Parathyroid adenoma (tissue), 2 donors: Measurements from ENCODE around the gene COX6B1.
"Not testable (repeated sequence)": the region's sequence is repeated elsewhere in the genome, so short reads cannot be mapped to it uniquely, and the experiment has no call there.

Source experiments
- H2AFZ ChIP-seq: fragments of 300-600 bp; sonication (generic); one replicate; pipeline ENCODE4 v1.7.0; 2017; ENCODE audit warnings: antibody characterized with exemption, mild to moderate bottlenecking
- H3K27ac ChIP-seq: fragments of 300-600 bp; sonication (generic); one replicate; pipeline ENCODE4 v1.7.0; 2017
- H3K27me3 ChIP-seq: fragments of 300-600 bp; sonication (generic); one replicate; pipeline ENCODE4 v1.7.0; 2017; ENCODE audit warnings: low read length; ENCODE audit not compliant: control insufficient read depth, insufficient read depth
- H3K36me3 ChIP-seq: fragments of 300-600 bp; sonication (generic); one replicate; pipeline ENCODE4 v1.7.0; 2017; ENCODE audit warnings: low read length; ENCODE audit not compliant: control insufficient read depth, insufficient read depth
- H3K4me1 ChIP-seq: fragments of 300-600 bp; sonication (generic); one replicate; pipeline ENCODE4 v1.7.0; 2017; ENCODE audit warnings: control low read depth
- H3K4me2 ChIP-seq: fragments of 300-600 bp; sonication (generic); one replicate; pipeline ENCODE4 v1.7.0; 2017; ENCODE audit warnings: low read length
- H3K4me3 ChIP-seq: fragments of 300-600 bp; sonication (generic); one replicate; pipeline ENCODE4 v1.7.0; 2017; ENCODE audit warnings: low read depth, low read length
- H3K79me2 ChIP-seq: fragments of 300-600 bp; sonication (generic); one replicate; pipeline ENCODE4 v1.7.0; 2017; ENCODE audit warnings: control low read depth
- H3K9ac ChIP-seq: fragments of 300-600 bp; sonication (generic); one replicate; pipeline ENCODE4 v1.7.0; 2017; ENCODE audit warnings: mild to moderate bottlenecking
- H3K9me3 ChIP-seq: fragments of 300-600 bp; sonication (generic); one replicate; pipeline ENCODE4 v1.7.0; 2017; ENCODE audit warnings: low read length; ENCODE audit not compliant: control insufficient read depth
- CTCF ChIP-seq: fragments of 300-600 bp; sonication (generic); IDR thresholded peaks from one replicate; pipeline ENCODE4 v1.7.0; 2017; ENCODE audit warnings: antibody characterized with exemption, mild to moderate bottlenecking
- donor health status: primary hyperparathyroidism.

COX6B1 gene

GRCh38 chr19:35675589-35676140 lies 27.5 kb downstream of the COX6B1 start:
- Histone ChIP-seq H3K9me3 (no peaks in the 10 kb centered on the region), H3K4me3 (no peak overlapping the region), H3K36me3 (no peaks in the 10 kb centered on the region), H3K4me1 (no peaks in the 10 kb centered on the region), H3K27me3 (no peaks in the 10 kb centered on the region), H2AFZ (no peak overlapping the region), H3K27ac (no peak overlapping the region), H3K79me2 (no peaks in the 10 kb centered on the region), H3K9ac (no peak overlapping the region), H3K4me2 (no peak overlapping the region)
- no peak for TF ChIP-seq CTCF

GRCh38 chr19:35689836-35690235 lies 41.7 kb downstream of the COX6B1 start:
- no peak overlapping the region for H3K9ac ChIP-seq
- H3K4me1 ChIP-seq = no peaks in the 10 kb centered on the region
- H3K4me2 ChIP-seq = no peak overlapping the region
- no peaks in the 10 kb centered on the region for H3K79me2 ChIP-seq
- no peaks in the 10 kb centered on the region for H3K36me3 ChIP-seq
- no peak overlapping the region for H3K4me3 ChIP-seq
- no peaks in the 10 kb centered on the region for H3K27me3 ChIP-seq
- H3K27ac ChIP-seq = peak overlapping the region; percentile 39
- no peak overlapping the region for H2AFZ ChIP-seq
- no peak for TF ChIP-seq CTCF
- no peaks in the 10 kb centered on the region for H3K9me3 ChIP-seq

- not testable (repeated sequence) for H3K4me2 ChIP-seq, H3K27ac ChIP-seq, H3K9ac ChIP-seq, H3K4me1 ChIP-seq, H2AFZ ChIP-seq, H3K79me2 ChIP-seq, H3K36me3 ChIP-seq, H3K4me3 ChIP-seq, H3K27me3 ChIP-seq, H3K9me3 ChIP-seq
Observed at GRCh38 chr19:35691106-35691505, 43.0 kb downstream of the COX6B1 start.

DNA sequence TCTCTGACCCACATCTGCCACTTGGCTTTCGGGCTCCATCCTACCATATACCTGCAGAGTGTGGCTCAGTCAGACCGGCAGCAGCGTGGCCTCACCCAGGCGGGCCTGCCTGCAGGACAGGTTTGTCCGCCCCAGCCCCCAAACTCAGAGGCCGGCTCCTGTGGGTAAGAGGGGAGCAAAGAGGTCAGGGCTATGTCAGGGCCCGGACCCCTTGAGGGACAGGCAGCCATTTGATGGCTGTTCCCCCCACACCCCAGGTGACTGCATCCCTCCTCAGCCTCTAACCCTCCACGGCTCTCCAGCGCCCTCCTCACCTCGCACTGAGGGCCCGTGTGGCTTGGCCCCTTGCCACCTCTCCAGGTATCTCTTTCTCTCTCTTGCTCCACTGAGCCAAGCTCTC lies 43.9 kb downstream of the COX6B1 start:
- no peaks in the 10 kb centered on the region for H3K79me2 ChIP-seq
- no peak overlapping the region for H3K4me3 ChIP-seq
- no peak overlapping the region for H3K27ac ChIP-seq
- H3K9me3 ChIP-seq = no peaks in the 10 kb centered on the region
- H3K4me1 ChIP-seq = no peaks in the 10 kb centered on the region
- no peak overlapping the region for H3K9ac ChIP-seq
- H3K4me2 ChIP-seq = no peak overlapping the region
- H3K36me3 ChIP-seq = no peaks in the 10 kb centered on the region
- peak overlapping the region; percentile 38 for H2AFZ ChIP-seq
- H3K27me3 ChIP-seq = no peaks in the 10 kb centered on the region
- TF ChIP-seq CTCF = no peak

GRCh38 chr19:35693422-35693821 lies 45.3 kb downstream of the COX6B1 start:
- Histone ChIP-seq H3K4me3 (no peak overlapping the region), H3K27me3 (no peaks in the 10 kb centered on the region), H3K27ac (no peak overlapping the region), H3K4me2 (no peak overlapping the region), H2AFZ (no peak overlapping the region), H3K9me3 (no peaks in the 10 kb centered on the region), H3K79me2 (no peaks in the 10 kb centered on the region), H3K9ac (no peak overlapping the region), H3K4me1 (no peaks in the 10 kb centered on the region), H3K36me3 (no peaks in the 10 kb centered on the region)
- TF ChIP-seq CTCF = no peak
